Measurements from ENCODE around the gene ANG.
"Not testable (repeated sequence)": the region's sequence is repeated elsewhere in the genome, so short reads cannot be mapped to it uniquely, and the experiment has no call there.

The ANG gene

DNA sequence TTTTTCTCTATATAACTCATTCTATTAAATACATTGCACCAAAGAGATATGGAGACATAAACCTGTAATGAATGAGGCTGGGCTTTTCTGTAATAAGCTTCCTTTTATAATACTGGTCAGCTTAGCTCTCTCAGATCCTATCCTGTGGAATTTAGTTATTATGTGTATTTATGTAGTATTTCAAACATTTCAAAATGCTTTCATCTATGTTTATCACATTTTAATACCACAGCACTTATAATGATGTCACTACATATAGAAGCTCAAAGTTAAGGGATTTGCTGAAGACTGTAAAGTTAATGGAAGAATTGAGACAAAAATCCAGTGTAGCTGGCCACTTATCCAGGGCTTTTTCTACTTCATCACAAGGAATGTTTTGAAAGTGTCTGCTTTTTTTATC lies 11.4 kb downstream of the ANG start:
- no peak for DNase-seq (ENCODE audit: low spot score)

DNA sequence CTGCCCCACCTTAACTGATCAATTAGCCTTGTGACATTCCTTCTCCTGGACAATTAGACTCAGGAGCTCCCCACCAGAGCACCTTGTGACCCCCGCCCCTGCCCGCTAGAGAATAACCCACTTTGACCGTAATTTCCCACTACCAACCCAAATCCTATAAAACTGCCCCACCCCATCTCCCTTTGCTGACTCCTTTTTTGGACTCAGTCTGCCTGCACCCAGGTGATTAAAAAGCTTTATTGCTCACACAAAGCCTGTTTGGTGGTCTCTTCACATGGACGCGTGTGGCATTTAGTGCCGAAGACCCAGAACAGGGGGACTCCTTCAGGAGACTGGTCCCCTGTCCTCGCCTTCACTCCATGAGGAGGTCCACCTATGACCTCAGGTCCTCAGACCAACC lies 12.4 kb downstream of the ANG start:
- not testable (repeated sequence) for DNase-seq (ENCODE audit: low spot score)

DNA sequence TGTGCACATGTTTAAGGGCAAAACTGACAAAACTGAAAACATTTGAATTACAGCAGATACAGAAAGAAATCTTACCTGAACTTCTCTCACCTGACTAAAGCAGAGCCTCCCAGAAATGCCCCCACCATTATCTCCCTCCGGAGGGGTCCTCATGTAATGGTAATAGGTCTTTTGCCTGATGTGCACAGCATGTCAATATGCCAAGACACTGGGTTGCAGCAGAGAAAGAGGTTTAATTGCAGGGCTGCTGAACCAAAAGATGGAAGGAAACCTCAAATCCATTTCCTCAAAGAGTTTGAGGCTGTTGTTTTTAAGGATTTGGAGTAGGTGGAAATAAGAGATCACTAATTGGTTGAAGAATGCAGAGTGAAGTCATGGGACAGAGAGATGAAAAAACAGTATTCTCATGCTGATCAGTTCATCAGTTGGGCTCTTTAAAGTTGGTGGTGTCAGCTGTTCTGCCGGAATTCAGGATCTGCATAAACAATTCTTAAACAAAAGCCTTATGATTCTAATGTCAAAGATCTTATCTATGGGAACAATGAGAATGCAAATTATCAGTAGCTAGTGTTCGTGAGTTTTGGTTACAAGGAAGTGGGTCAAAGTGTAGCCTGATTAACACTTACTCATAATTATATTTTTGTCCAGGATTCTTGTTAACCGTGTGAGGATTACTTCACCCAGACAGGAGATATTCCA lies 18.2 kb downstream of the ANG start:
- DNase-seq (ENCODE audit: low spot score) = no peak

DNA sequence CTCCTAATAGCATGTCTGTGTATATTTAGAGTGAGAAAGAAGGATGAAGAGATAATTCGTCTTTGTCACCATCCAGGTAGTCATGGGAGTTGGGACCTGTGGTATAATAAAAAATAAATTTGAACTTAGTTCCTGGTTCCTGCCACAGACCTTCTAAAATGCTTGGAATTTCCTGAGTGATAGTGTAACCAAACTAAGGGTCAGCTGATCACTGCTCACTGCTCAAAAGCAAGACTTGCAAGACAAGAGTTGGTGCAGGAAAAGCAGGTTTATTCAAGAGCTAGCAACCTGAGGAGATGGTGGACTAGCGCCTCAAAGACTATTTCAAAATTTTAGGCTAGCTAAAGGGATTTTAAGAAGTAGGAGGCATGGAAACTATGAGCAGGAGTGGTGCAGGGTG lies 19.1 kb downstream of the ANG start:
- DNase-seq (ENCODE audit: low spot score) = no peak

DNA sequence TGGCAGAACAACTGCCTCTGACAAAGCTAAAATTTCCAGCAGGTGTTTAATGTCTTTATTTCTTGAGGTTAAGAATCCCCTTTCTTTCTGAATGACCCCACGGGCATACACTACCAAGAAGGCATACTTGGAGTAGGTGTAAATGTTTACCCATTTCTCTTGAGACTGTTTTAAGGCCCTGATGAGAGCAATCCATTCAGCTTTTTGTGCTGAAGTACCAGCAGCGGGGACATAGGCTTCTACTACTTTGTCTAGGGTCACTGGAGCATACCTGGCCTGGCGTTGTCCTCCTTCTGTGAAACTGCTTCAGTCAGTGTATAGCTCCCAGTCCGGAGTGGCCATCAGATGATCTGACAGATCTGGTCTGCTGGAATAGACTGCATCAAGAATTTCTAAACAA lies 22.7 kb downstream of the ANG start:
- DNase-seq (ENCODE audit: low spot score) = no peak

DNA sequence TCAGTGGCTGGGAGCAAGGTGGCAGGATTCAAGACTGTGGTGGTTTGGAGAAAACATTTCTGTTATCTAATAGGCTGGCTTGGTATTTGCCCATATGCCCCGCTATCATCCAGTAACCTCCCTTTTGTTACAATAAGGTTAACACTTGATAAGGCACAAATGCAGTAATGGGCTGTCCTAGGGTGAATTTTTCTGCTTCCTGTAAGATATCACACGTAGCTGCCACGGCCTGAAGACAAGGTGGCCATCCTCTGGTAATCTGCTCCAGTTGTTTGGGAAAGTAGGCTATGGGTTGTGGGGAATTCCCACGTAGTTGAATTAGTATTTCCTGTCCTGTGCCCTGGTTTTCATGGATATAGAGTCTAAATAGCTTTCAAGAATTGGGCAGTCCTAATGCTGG lies 23.1 kb downstream of the ANG start:
- DNase-seq (ENCODE audit: low spot score) = no peak

DNA sequence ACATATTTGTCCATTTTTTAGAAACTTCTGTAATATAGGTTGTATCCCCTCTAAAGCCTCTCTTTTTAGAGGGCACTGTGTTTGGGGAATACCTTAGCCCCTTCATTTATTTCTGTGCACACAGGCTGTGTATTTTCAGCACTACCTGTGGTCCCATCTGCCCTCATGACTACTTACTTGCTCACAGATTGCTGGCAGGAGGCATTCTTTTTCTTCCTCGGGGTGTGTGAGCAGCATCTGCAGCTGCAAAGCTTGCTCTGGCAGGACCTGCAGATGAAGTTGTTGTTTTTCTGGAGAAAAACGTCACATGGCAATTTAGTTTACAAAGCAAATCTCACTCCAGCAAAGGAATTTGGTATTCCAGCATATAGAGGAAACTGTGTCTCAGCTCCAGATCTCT lies 24.3 kb downstream of the ANG start:
- no peak for DNase-seq (ENCODE audit: low spot score)

DNA sequence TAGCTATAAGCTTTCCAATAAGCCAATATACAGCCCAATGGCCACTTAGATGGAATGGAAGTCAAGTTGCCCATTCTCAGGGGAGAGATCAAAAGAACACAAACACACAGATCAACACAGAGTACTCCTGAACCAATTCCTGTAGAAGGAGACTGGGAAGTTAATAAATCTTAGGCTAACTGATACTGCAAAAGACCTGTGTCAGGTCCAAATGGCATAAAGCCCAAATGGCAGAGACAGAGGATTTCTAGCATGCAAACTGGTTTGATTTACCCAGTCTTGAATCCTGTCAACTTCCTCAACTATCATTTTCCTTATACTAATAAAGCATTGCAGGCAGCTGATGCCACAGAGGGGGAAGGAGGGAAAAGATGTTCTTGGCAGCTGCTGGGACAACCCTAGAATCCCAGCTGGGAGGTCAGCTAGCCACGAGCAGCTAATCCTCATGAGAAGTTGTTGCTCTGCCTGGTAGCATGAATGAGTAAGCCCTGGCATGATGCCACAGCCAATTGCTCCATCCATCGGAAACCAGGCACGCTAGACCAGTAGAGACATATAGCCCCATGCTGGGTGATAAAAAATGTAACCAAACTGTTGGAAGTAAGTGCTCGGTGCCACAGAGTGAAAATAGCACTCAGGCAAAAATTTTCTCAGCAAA lies 26.2 kb downstream of the ANG start:
- no peak for DNase-seq (ENCODE audit: low spot score)

DNA sequence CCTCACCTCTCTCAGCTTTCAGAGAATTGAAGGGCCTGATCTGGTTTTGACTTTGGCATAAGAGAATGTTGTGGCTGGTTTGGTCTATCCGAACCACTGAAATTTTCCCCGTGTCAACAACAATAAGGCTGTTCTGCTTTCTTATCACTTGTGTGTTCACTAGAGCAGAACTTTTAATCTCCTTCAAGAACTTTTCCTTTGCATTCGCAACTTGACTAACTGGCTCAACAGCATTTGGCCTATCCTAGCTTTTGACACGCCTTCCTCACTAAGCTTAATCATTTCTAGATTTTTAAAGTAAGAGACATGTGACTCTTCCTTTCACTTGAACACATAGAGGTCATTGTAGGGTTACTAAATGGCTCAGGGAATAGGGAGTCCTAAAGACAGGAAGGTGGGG lies 31.2 kb downstream of the ANG start:
- no peak for DNase-seq (ENCODE audit: low spot score)

DNA sequence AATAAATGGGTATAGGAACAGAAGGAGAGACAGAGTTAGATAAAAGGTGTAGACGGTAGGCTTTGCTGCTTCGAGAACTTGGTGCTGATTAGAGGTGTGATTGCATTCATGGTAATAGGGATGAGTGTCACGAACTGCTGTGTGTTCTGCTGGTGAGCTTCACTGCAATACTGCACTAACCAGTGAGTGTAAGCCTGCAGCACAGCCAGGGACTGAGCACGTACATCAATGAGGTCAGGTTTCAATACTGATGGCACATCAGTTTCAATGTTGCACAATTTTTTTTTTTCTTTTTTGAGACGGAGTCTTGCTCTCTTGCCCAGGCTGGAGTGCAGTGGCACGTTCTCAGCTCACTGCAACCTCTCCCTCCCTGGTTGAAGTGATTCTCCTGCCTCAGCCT lies 32.2 kb downstream of the ANG start:
- DNase-seq (ENCODE audit: low spot score) = no peak

DNA sequence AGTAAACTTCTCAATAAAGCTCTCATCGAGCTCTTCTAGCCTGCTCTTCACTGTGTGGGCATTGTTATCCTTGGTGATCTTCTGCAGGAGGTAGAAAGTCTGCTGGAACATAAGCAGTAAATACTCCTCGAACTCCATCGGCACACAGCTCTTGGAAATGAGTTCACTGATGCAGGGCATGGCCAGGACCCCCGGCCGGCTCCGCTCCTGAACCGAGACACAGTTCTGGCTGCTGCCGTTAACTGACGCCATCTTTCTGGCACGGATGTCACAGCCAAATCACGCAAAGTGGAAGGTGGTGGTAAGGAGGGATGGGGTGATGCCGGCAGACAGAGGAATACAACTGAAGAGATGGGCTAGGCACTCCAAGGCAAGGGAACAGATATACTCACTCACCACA lies 33.5 kb downstream of the ANG start:
- no peak for DNase-seq (ENCODE audit: low spot score)

DNA sequence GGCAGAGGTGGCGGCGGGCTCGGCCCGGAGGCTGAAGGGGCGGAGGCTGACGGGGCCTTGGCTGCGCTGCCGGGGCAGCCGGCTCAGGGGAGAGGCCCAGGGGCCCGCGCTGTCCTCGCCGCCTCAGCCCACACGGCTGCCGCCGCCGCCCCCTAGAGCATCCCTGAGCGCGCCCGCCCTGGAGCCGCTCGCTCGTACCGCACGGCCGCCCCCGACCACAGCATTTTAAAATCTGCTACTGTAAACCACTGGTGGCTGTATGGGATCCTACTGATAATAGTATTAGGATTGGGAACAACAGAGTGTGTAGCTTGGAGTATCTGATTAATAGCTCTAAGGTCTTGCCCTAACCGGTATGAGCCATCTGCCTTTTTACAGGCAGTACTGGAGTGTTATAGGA lies 34.9 kb downstream of the ANG start:
- DNase-seq (ENCODE audit: low spot score) = no peak

DNA sequence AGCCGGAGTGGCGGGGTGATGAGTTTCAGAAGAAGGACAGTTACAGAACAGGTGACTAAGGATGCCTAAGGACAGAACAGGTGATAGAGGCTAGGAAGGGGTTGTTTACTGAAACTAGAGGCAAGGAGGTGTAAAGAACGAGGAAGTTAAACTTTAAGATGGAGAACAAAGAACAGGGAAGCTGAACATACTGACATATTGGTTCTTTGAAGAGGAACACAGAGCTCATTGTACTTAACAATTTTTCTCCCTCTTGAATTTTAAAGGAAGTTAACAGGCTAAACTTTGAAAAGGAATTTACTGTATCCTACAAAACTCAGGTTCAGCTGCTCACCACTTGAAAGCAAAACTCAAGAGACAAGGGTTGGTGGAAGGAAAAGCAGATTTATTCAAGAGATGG lies 37.6 kb downstream of the ANG start:
- DNase-seq (ENCODE audit: low spot score) = not testable (repeated sequence)

DNA sequence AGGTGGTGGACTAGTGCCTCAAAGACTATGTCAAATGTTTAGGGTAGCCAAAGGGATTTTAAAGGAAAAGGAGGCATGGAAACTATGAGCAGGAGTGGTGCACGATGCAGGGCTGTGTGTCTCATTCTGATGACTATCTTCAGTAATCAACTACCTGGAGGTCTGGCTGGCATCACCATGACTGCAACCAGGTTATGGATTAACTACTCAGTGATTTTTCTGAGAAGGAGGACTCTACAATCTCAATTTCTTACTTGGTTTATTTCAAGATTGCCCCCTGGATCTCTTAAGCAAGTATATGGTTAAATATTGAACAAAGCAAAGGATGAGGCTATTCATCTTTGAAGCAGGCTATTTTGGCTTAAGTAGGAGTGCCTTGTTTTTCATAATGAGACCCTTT lies 38.0 kb downstream of the ANG start:
- no peak for DNase-seq (ENCODE audit: low spot score)

DNA sequence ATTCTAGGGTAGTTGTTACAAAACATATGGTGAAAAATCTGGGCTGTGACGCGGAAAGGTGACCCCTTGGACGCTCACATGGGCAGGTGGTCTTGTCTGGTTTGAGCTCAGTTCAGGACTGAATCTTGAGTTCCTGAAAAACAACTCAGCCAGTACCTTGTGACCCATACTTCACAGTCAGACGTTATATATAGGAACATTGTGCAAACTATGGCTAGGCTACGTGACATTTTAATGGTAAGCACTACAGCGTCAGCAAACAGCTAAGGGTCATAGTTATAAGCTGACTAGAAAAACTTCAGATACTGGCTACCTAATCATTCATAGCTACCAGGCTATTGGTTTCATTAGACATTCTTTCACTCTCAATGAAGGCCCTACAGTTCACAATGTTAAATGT lies 42.3 kb downstream of the ANG start:
- DNase-seq (ENCODE audit: low spot score) = no peak

DNA sequence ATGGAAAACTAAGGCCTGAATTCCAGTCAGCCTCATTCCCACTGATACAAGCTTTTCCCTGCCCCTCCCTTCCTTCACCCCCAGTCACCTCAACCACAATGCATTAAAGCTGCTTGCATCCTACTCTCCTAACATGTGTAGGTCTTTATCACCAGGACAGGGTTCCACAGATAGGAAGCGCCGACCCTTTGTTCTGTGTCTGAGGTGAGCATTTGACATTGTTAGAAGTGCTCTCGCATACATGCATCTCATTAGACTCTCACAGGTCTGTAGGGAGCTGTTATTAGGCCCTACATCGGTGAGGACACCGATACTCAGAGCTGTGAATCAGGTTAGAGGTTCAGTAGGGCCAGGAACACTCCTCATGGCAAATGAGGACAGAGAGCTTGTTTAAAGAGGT lies 43.9 kb downstream of the ANG start:
- no peak for DNase-seq (ENCODE audit: low spot score)

DNA sequence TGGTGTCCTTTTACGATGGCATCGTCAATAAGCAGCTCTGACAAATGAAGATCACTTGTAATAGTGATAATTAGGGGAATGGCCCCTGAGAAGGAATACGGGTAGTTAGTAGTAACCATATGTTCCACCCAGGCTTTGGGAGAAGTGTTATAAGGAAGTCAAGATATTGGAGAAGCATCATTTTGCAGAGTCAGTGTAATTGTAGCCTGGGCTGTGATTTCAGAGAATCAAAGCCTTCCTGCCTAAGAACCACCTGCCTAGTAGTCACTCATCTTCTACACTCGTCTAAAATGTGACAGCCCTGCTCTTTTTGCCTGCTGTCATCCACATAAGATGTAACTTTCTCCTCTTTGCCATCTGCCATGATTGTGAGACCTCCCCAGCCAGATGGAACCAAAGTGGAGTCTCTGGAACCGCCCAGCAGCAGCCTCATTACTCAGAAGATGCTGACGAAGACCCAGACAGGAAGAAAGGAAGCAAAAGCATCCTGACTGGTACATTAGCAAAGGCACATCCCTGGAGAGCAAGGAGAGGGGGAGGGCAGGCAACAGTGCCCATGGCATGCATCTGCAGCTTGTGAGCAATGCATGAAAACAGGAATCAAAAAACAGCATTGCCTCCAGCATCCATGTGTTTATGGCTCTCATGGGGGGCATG lies 44.5 kb downstream of the ANG start:
- DNase-seq (ENCODE audit: low spot score) = no peak

DNA sequence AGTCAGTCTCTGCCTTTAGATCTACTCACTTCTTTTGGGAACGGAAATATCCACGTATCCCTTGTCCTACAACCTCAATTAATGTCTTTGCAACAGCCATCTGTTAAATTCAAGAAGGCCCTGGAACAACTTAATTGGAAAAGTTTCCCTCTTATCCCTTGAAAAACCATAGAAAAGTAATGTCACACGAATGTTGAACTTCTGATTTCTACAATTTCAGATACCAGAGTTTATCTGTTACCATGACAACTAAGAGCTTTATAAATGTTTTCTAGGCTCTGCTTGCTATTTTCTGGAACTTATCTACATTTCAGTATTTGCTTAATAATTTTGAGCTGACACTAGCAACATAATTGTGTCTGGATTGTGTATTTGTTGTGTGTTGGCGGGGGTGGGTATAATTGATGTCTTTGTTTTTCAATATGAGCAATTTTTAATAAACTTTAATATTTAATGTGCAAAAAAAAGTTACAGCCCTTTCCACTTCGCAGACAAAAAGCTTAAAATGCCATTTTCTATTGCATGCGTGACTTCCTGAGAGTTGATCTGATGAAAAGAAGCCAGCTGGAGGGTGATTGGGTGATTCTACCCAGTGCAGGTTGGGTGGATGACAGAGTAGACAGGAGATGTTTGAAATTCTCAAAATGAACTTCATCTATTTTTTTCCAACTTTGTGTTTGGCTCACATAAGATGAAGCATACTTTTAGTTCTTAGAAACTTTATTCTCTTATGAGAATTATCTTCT lies 45.3 kb downstream of the ANG start:
- no peak for DNase-seq (ENCODE audit: low spot score)

DNA sequence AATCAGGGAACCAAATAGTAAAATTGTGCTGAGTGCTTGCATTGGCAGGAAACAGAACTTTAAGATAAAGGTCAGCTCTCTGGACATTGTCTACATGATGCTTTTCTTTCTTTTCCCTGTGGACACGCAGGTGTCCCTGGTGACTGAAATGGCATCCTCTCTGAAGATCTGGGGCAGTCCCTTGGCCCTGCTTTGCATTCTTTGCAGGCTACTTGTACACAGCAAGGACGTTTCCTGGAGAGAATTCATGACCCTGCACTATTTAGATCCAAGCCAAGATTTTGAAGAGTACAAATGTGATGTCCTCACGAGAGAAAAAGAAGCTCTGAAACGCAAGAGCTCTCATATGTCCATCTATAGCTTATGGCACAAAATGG lies 45.9 kb downstream of the ANG start:
- DNase-seq (ENCODE audit: low spot score) = no peak

DNA sequence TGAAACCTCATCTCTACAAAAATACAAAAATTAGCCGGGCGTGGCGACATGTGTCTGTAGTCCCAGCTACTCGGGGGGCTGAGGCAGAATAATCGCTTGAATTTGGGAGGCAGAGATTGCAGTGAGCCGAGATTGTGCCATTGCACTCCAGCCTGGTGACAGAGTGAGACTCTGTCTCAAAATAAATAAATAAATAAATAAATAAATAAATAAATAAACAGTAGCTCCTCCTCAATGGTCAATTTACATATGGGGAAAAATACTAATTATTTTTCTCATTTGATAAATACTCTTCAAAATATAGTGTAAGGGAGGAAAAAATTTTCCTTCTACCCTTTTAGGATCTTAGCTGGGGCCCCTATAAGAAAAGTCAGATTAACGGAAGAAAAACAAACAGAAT lies 49.7 kb downstream of the ANG start:
- not testable (repeated sequence) for DNase-seq (ENCODE audit: low spot score)

DNA sequence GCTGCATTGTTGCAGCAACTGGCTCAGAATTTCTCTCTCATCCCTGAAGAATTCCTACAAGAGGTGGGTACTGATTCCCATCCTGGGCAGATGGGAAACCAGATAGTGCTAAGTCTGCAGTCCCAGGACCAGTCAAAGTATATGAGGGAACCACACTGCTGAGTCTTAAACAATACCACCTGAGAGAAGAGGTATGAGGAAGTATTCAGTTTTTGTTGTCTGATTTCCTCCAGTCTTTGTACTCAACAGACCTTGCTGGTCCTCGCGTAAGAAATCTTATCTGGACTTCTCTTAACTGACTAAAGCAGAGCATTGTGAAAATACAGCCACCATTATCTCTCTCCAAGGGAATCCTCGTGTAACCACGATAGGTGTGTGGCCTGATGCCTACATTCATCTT lies 53.6 kb downstream of the ANG start:
- DNase-seq (ENCODE audit: low spot score) = no peak

DNA sequence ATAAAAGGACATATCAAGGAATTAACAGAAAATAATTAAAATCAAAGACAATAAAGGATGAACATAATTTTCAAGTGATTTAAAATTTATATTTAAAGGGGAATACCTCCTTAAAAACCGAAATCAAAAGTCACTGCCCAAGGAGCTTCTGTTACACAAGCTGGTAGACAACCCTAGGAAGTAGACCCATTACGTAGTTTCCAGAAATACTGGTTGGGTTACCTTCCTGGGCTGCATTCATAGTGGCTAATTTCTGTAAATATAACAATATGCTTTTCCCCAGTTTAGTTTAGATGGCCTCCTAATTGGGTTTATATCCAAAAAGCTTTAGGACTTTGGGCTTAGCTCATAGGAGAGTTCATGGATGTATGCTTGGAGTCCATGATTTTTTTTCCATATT lies 55.0 kb downstream of the ANG start:
- DNase-seq (ENCODE audit: low spot score) = no peak

Data from HuH-7.5 (cell line).